Psoas muscle (tissue), 8 donors: Measurements from ENCODE around the gene VSNL1. TPM values are rescaled to one million over a fixed set of nuclear protein-coding genes. Genes with fewer than 3 reads are reported as not detected.

Source experiments
- ATAC-seq, 4 donors: fragments of 200-7000 bp; cut with Tn5 transposase; one replicate each; pipeline ENCODE4 v1.9.1; 2020; ENCODE audit warnings: moderate library complexity in 3 of 4, mild to moderate bottlenecking in 2 of 4
- DNase-seq, 2 donors: peaks; one replicate each; pipeline ENCODE4 v3.0.0-alpha.2; 2020
- H3K27ac ChIP-seq: fragments of 200-600 bp; one replicate; pipeline ENCODE4 v1.8.0; 2022
- H3K27me3 ChIP-seq, 3 donors: fragments of 200-600 bp in 1 of 3; one replicate each; pipeline versions ENCODE4 v1.6.1 to v1.8.0; 2013 to 2022; ENCODE audit warnings: low read length in 2 of 3, mild to moderate bottlenecking in 2 of 3, moderate library complexity in 1 of 3; ENCODE audit not compliant: insufficient read depth in 3 of 3
- H3K36me3 ChIP-seq, 2 donors: fragments of 200-600 bp in 1 of 2; one replicate each; pipeline versions ENCODE4 v1.6.1 to v1.8.0; 2013 to 2022; ENCODE audit warnings: low read depth in 1 of 2, mild to moderate bottlenecking in 1 of 2, moderate library complexity in 1 of 2; ENCODE audit not compliant: insufficient read depth in 1 of 2
- H3K4me1 ChIP-seq: fragments of 200-600 bp; one replicate; pipeline ENCODE4 v1.8.0; 2022
- H3K4me3 ChIP-seq: fragments of 200-600 bp; one replicate; pipeline ENCODE4 v1.8.0; 2022; ENCODE audit warnings: mild to moderate bottlenecking
- H3K9me3 ChIP-seq: fragments of 200-600 bp; one replicate; pipeline ENCODE4 v1.8.0; 2022
- WGBS, 3 donors: extraction: QIAGEN DNeasy Blood & Tissue Kit; methylation state at CpG; one replicate each; pipeline versions ENCODE4 v1.1.6 to v1.1.7; 2013; 5-methylcytosine and 5-hydroxymethylcytosine counted together
- intact Hi-C, 2 donors: fragments of 100-400 bp; cut with DNase I; formaldehyde crosslinking; loops; one replicate each; pipeline versions ENCODE4 v1.11.0 to v1.14.2; 2022
- polyA plus RNA-seq, 3 donors: library from polyadenylated mRNA; stranded (reverse); fragments of 200-250 nt; gene quantifications; one replicate each; pipeline ENCODE4 v1.2.3, GENCODE V29; 2013
- total RNA-seq, 4 donors: library from RNA; stranded (reverse); fragmentation: NEBNext Ultra II Directional in 2 of 4; extraction: Animal tissue kit (Norgen Biotek cat#: 25700) in 2 of 4; gene quantifications; one replicate each; pipeline versions ENCODE4 v1.2.1 to v1.2.4, GENCODE V29; 2021 to 2023
- TF ChIP-seq, protein P1 (sequence below): fragments of 200-600 bp; IDR thresholded peaks from one replicate; pipeline ENCODE4 v1.8.0; 2022; ENCODE audit warnings: antibody characterized with exemption
- donor health status: healthy with polysubstance abuse.
- donor health status: DM: no; HTN: no; CAD: no; lungs with moderate emphysema.
- donor health status: Bipolar disorder and iron deficiency.
- donor health status: healthy.
- donor health status: DM: yes; HTN: yes; CAD: no.
- donor health status: DM: no; HTN: no; CAD: no.
- donor health status: DM: no; HTN: no; CAD: no.
- donor health status: DM: yes; HTN: yes; CAD: no.

The VSNL1 gene
- total and polyA plus RNA-seq, 7 donors: 0.05 to 0.52 (median 0.19) TPM; not detected in 3

- WGBS, 3 donors: 86 to 92% (median 88%) methylated on average over 7 of the region's 7 CpGs
Observed at GRCh38 chr2:17638196-17638743, 97.8 kb downstream of the VSNL1 start.

GRCh38 chr2:17640406-17640805 is 99.9 kb downstream of the VSNL1 start:
- DNase-seq (no peak), ATAC-seq (no peak)
- intact Hi-C loops: loop anchor here in 1 of 2 donors (10.0 kb wide), 1 partner anchor 166 kb away; no protein-coding TSS in a partner anchor
- no peaks in the 10 kb centered on the region for H3K9me3 ChIP-seq
- no peaks in the 10 kb centered on the region for H3K27me3 ChIP-seq
- TF ChIP-seq, protein P1, sequence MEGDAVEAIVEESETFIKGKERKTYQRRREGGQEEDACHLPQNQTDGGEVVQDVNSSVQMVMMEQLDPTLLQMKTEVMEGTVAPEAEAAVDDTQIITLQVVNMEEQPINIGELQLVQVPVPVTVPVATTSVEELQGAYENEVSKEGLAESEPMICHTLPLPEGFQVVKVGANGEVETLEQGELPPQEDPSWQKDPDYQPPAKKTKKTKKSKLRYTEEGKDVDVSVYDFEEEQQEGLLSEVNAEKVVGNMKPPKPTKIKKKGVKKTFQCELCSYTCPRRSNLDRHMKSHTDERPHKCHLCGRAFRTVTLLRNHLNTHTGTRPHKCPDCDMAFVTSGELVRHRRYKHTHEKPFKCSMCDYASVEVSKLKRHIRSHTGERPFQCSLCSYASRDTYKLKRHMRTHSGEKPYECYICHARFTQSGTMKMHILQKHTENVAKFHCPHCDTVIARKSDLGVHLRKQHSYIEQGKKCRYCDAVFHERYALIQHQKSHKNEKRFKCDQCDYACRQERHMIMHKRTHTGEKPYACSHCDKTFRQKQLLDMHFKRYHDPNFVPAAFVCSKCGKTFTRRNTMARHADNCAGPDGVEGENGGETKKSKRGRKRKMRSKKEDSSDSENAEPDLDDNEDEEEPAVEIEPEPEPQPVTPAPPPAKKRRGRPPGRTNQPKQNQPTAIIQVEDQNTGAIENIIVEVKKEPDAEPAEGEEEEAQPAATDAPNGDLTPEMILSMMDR: no peak
- 89 to 95% (median 95%) methylated on average over 2 of the region's 2 CpGs for whole genome bisulfite sequencing, 3 donors
- H3K27ac ChIP-seq: no peak overlapping the region
- no peaks in the 10 kb centered on the region for H3K36me3 ChIP-seq
- H3K4me1 ChIP-seq: peaks cover 3% of the 10 kb centered on the region
- no peak overlapping the region for H3K4me3 ChIP-seq

More at GRCh38 chr2:17638196-17638743, 97.8 kb downstream of the VSNL1 start:
- no peaks in the 10 kb centered on the region for H3K4me1 ChIP-seq
- TF ChIP-seq, protein P1: no peak
- ATAC-seq: no peak
- H3K27ac ChIP-seq: no peak overlapping the region
- DNase-seq: no peak
- no peaks in the 10 kb centered on the region for H3K36me3 ChIP-seq
- H3K9me3 ChIP-seq: no peaks in the 10 kb centered on the region
- intact Hi-C loops: no loop called here
- no peaks in the 10 kb centered on the region for H3K27me3 ChIP-seq
- H3K4me3 ChIP-seq: no peak overlapping the region

DNA sequence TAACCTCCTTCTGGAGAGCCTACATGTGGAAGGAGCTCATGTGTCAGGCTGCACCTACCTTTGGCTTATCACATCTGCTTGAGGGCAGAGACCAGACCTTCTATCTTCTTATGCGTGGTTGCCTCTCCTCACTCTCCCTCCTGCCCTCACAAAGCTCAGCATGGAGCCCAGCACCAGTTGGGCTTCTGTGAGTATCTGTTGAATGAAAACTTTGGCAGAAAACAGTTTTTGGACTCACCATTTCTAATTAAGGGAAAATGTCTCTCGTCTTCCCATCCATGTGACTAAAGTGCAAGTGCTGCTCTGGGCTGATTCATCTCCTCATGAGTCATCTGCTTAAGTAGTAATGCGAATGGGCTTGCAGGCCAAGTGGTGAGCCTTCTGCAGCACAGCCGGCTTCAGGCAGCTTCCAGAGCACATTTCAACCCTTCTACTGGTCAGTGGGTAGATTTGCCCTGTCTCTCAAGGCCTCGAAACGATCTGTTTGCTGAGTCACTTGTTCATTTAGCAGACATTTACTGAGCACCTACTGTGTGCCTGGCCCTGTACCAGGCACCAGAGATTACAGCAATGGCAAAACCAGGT is 102.6 kb downstream of the VSNL1 start:
- no peaks in the 10 kb centered on the region for H3K9me3 ChIP-seq
- WGBS, 3 donors: 61 to 78% (median 67%) methylated on average over 6 of the region's 6 CpGs
- H3K4me1 ChIP-seq: peaks cover 15% of the 10 kb centered on the region
- ATAC-seq (peak; percentile 50 to 75 (median 64)), DNase-seq (peak in 1 of 2 donors; percentile 56)
- TF ChIP-seq, protein P1: no peak
- intact Hi-C loops: loop anchor here in 1 of 2 donors (10.0 kb wide), 1 partner anchor 168 kb away; no protein-coding TSS in a partner anchor
- H3K27ac ChIP-seq: peak overlapping the region; percentile 38
- H3K27me3 ChIP-seq: no peaks in the 10 kb centered on the region
- no peak overlapping the region for H3K4me3 ChIP-seq
- H3K36me3 ChIP-seq: no peaks in the 10 kb centered on the region

- H3K4me3 ChIP-seq: no peak overlapping the region
- H3K9me3 ChIP-seq: no peaks in the 10 kb centered on the region
- H3K36me3 ChIP-seq: no peaks in the 10 kb centered on the region
- ATAC-seq: no peak
- H3K4me1 ChIP-seq: peaks cover 15% of the 10 kb centered on the region
- no peak overlapping the region for H3K27ac ChIP-seq
- TF ChIP-seq, protein P1: no peak
- intact Hi-C loops: loop anchor here in 1 of 2 donors (10.0 kb wide), 1 partner anchor 170 kb away; no protein-coding TSS in a partner anchor
- no peak for DNase-seq
- WGBS, 3 donors: 75 to 81% (median 79%) methylated on average over 4 of the region's 4 CpGs
- no peaks in the 10 kb centered on the region for H3K27me3 ChIP-seq
Observed at GRCh38 chr2:17644997-17645720, 104.7 kb downstream of the VSNL1 start.
